PFSK-1 (cell line): ENCODE measurements around the gene INSIG1.

Source experiments
- FOXP2 ChIP-seq: optimal IDR thresholded peaks from 2 replicates; pipeline ENCODE3; 2011; ENCODE audit warnings: borderline replicate concordance, control low read depth, inconsistent platforms; ENCODE audit not compliant: insufficient read depth; ENCODE audit errors: extremely low read length, extremely low read depth
- POLR2AphosphoS5 ChIP-seq: IDR thresholded peaks from 2 replicates; pipeline ENCODE4 v1.6.1; 2012; ENCODE audit warnings: low read depth, mild to moderate bottlenecking, control low read depth, low read length, moderate library complexity
- REST ChIP-seq, 2 experiments: IDR thresholded peaks; 2 replicates each; pipeline versions ENCODE4 v1.6.1 to v1.8.0; 2011 to 2012; ENCODE audit warnings: low read depth in 2 of 2, low read length in 2 of 2, control low read depth in 1 of 2, inconsistent platforms in 1 of 2, mild to moderate bottlenecking in 1 of 2, moderate library complexity in 1 of 2; ENCODE audit not compliant: insufficient read depth in 1 of 2
- SIN3A ChIP-seq: IDR thresholded peaks from 2 replicates; pipeline ENCODE4 v1.6.1; 2012; ENCODE audit warnings: mild to moderate bottlenecking, low read length, moderate library complexity, borderline replicate concordance; ENCODE audit not compliant: insufficient read depth
- TAF1 ChIP-seq: IDR thresholded peaks from 2 replicates; pipeline ENCODE4 v1.6.1; 2012; ENCODE audit warnings: low read length, control low read depth, borderline replicate concordance; ENCODE audit not compliant: insufficient read depth

DNA sequence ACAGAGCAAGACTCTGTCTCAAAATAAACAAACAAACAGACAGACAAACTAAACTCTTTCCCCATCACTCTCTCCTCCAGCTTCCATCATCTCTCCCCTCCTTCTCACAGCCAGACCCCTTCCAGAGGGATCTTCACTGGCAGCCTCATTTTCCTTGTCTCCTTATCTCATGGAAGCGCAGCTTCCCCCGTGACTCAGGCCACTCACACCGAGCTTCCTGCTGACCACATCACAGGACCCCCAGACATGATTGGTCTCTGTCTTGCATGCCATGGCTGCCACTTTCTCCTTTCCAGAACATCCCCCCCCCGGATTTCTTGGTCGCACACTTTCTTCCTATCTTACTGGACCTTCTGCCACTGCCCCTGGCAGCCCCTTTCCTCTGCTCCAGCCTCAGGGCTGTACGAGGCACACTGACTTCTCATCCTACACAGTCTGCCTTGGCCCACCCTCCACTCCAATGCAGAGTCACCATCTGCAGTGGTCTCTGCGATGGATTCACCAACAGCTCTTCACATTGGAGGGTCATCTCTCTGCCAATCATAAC lies 4.9 kb upstream of the INSIG1 start:
- no peak for TF ChIP-seq POLR2AphosphoS5
- TF ChIP-seq REST (IDR thresholded peaks at IDR 0.05; ENCODE audit: insufficient read depth in 1 of 2, low read depth in 2 of 2, low read length in 2 of 2), result no peak
- TF ChIP-seq SIN3A, result no peak
- no peak for TF ChIP-seq FOXP2
- TF ChIP-seq TAF1, result no peak
